Naive thymus-derived CD8-positive, alpha-beta T cell (primary cell): Measurements from ENCODE around the gene EIF5A2. TPM values are rescaled to one million over a fixed set of nuclear protein-coding genes. Genes with fewer than 3 reads are reported as not detected.
"Not testable (repeated sequence)": the region's sequence is repeated elsewhere in the genome, so short reads cannot be mapped to it uniquely, and the experiment has no call there.

Experiments
- ATAC-seq, 2 donors: fragments of 150-1000 bp; cut with Tn5 transposase in 1 of 2; sonication (Bioruptor Pico), chemical (Tn5 transposase) in 1 of 2; 1 replicate in 1 of 2; 2 replicates in 1 of 2; pipeline ENCODE4 v1.10.0; 2021; ENCODE audit warnings: mild to moderate bottlenecking in 2 of 2, moderate library complexity in 2 of 2
- POLR2A ChIA-PET: fragments of 350-600 bp; sonication (Branson Sonifier 250); formaldehyde crosslinking; loops from one replicate; lab custom pipeline; 2021; ENCODE audit warnings: antibody characterized with exemption; lab: Charles Lee
- DNase-seq, 10 donors: peaks; one replicate each; pipeline versions ENCODE4 v3.0.0 to v3.0.0-alpha.2; 2020 to 2022
- H3K27ac Mint-ChIP-seq, 10 donors: one replicate each; pipeline ENCODE4 v1.8.0; 2020 to 2022; ENCODE audit warnings: mild to moderate bottlenecking in 10 of 10, mixed read lengths in 10 of 10, moderate library complexity in 4 of 10, inconsistent platforms in 1 of 10
- H3K27me3 Mint-ChIP-seq, 5 donors: one replicate each; pipeline ENCODE4 v1.8.0; 2021 to 2022; ENCODE audit warnings: mixed read lengths in 5 of 5
- H3K36me3 Mint-ChIP-seq, 3 donors: one replicate each; pipeline ENCODE4 v1.8.0; 2020 to 2022; ENCODE audit warnings: mixed read lengths in 3 of 3, mild to moderate bottlenecking in 2 of 3, inconsistent platforms in 1 of 3
- H3K4me1 Mint-ChIP-seq, 4 donors: one replicate each; pipeline ENCODE4 v1.8.0; 2021 to 2022; ENCODE audit warnings: mixed read lengths in 4 of 4
- H3K4me3 Mint-ChIP-seq, 10 donors: one replicate each; pipeline ENCODE4 v1.8.0; 2020 to 2022; ENCODE audit warnings: mild to moderate bottlenecking in 10 of 10, mixed read lengths in 10 of 10, moderate library complexity in 6 of 10, inconsistent platforms in 1 of 10
- H3K9me3 Mint-ChIP-seq, 9 donors: one replicate each; pipeline ENCODE4 v1.8.0; 2020 to 2022; ENCODE audit warnings: mixed read lengths in 9 of 9, mild to moderate bottlenecking in 3 of 9, inconsistent platforms in 1 of 9, moderate library complexity in 1 of 9
- polyA plus RNA-seq, 3 donors: library from polyadenylated mRNA; unstranded; fragments of 300-500 nt; fragmentation: Illumina TruSeq; gene quantifications; one replicate each; pipeline ENCODE4 v1.2.3, GENCODE V29; 2021
- total RNA-seq, 8 experiments: library from RNA in 2 of 8; stranded (reverse) in 2 of 8; gene quantifications; one replicate each; pipeline ENCODE4 v1.2.3 and lab custom pipeline; 2021 to 2026

The EIF5A2 gene
- total and polyA plus RNA-seq, 5 experiments from 2014 or later, result 9.8 to 14.8 (median 11.6) TPM

DNA sequence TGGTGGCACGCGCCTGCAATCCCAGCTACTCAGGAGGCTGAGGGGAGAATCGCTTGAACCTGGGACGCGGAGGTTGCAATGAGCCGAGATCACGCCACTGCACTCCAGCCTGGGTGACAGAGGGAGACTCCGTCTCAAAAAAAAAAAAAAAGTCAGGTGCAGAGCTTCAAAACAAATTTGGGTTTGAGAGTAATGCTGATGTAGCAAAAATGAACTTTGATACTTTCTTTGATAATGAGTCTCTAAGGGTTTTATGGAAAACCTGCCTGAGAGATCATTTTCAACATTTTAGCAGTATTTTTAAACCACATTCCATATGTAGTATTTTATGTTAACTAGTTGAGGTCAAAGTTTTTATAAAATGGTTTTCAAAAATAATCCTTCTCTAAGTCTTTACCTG, 14.5 kb downstream of the EIF5A2 start:
- H3K27me3 Mint-ChIP-seq, result no peaks in the 10 kb centered on the region
- DNase-seq (no peak), ATAC-seq (no peak)
- POLR2A ChIA-PET, result no interaction called here
- peaks cover 0 to 12% (median 0%) of the 10 kb centered on the region in 9 donors for H3K9me3 Mint-ChIP-seq
- no peak overlapping the region for H3K4me3 Mint-ChIP-seq
- peaks cover 3 to 34% (median 31%) of the 10 kb centered on the region in 3 donors for H3K36me3 Mint-ChIP-seq
- no peak overlapping the region for H3K27ac Mint-ChIP-seq
- no peaks in the 10 kb centered on the region for H3K4me1 Mint-ChIP-seq

DNA sequence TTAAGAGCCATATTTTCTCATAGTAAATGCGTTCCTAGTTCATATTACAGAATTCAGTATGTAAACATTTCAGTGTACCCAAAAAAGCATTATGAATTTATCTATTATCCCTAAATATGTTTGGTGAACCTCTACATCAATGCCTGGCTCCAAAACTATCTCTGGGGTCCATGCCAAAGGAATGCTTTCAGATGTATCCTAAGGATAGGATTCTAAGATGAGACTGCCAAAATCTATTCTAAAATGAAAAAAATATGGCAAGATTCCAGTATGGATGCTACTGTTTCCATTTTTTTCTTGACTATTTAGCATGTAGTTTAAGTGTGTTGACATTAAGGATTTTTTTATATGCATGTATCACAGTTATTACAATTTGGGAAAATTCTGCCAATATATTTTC, 18.8 kb downstream of the EIF5A2 start:
- ATAC-seq, result no peak
- peaks cover 0 to 12% (median 0%) of the 10 kb centered on the region in 5 donors for H3K27me3 Mint-ChIP-seq
- peaks cover 0 to 2% (median 0%) of the 10 kb centered on the region in 9 donors for H3K9me3 Mint-ChIP-seq
- no peaks in the 10 kb centered on the region for H3K4me1 Mint-ChIP-seq
- POLR2A ChIA-PET, result no interaction called here
- H3K36me3 Mint-ChIP-seq, result peaks cover 7 to 20% (median 18%) of the 10 kb centered on the region in 3 donors
- H3K4me3 Mint-ChIP-seq, result no peak overlapping the region
- H3K27ac Mint-ChIP-seq, result no peak overlapping the region
- DNase-seq, result no peak

DNA sequence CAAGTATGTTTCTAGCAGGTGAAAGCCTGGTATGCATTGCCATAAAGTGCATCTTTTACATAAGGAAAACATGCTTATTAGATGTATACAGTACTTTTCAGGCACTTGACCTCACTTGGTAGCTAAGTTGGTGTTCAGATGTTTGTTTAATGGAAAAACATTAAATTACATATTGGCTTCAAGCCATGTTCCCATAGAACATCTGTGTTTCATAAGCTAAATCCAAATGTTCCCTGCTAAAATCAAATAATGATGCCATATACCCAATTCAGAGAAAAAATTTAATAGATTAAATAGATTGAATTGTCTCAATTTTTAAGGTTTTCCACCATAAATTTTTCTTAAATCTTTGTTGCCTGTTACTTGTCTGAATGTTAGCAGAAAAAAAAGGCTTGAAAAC, 19.3 kb downstream of the EIF5A2 start:
- Mint-ChIP-seq H3K9me3 (peaks cover 0 to 4% (median 0%) of the 10 kb centered on the region in 9 donors), H3K27ac (no peak overlapping the region), H3K4me3 (no peak overlapping the region), H3K27me3 (peaks cover 0 to 12% (median 2%) of the 10 kb centered on the region in 5 donors), H3K36me3 (peaks cover 7 to 18% (median 17%) of the 10 kb centered on the region in 3 donors), H3K4me1 (no peaks in the 10 kb centered on the region)
- ATAC-seq, result no peak
- no peak for DNase-seq
- POLR2A ChIA-PET, result no interaction called here

DNA sequence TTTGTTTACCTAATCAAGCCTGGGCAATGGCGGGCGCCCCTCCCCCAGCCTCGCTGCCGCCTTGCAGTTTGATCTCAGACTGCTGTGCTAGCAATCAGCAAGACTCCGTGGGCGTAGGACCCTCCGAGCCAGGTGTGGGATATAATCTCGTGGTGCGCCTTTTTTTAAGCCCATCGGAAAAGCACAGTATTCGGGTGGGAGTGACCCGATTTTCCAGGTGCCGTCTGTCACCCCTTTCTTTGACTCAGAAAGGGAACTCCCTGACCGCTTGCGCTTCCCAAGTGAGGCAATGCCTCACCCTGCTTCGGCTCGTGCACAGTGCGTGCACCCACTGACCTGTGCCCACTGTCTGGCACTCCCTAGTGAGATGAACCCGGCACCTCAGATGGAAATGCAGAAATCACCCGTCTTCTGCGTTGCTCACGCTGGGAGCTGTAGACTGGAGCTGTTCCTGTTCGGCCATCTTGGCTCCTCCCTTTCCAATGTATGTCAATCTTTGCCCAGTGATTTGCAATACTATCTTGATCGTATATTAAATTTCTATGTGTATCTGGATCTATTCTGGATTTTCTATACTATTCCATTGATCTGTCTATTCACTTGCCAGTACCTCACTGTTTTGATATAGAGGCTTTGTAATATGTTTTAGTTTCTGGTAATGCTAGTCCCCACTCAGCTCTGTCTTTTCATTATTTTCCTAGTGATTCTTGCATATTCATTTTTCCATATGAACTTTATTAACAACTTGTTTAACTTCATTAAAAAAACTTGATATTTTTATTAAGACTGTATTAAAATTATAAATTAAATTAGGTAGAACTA, 24.1 kb downstream of the EIF5A2 start:
- not testable (repeated sequence) for H3K9me3 Mint-ChIP-seq, ATAC-seq, H3K27ac Mint-ChIP-seq, H3K4me3 Mint-ChIP-seq, H3K4me1 Mint-ChIP-seq, DNase-seq, H3K36me3 Mint-ChIP-seq
- H3K27me3 Mint-ChIP-seq, result peaks cover 0 to 12% (median 2%) of the 10 kb centered on the region in 5 donors
- POLR2A ChIA-PET, result interaction anchor here (0.6 to 1.0 kb wide), 2 partner anchors 15 to 48 kb away, joined by 3 read pairs; partner anchors contain the start of gene RPL22L1

DNA sequence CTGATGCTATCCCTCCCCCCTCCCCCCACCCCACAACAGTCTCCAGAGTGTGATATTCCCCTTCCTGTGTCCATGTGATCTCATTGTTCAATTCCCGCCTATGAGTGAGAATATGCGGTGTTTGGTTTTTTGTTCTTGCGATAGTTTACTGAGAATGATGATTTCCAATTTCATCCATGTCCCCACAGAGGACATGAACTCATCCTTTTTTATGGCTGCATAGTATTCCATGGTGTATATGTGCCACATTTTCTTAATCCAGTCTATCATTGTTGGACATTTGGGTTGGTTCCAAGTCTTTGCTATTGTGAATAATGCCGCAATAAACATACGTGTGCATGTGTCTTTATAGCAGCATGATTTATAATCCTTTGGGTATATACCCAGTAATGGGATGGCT, 29.7 kb downstream of the EIF5A2 start:
- POLR2A ChIA-PET, H3K4me3 Mint-ChIP-seq, ATAC-seq, H3K27ac Mint-ChIP-seq, H3K27me3 Mint-ChIP-seq, H3K4me1 Mint-ChIP-seq, H3K36me3 Mint-ChIP-seq, H3K9me3 Mint-ChIP-seq, DNase-seq: not testable (repeated sequence)

DNA sequence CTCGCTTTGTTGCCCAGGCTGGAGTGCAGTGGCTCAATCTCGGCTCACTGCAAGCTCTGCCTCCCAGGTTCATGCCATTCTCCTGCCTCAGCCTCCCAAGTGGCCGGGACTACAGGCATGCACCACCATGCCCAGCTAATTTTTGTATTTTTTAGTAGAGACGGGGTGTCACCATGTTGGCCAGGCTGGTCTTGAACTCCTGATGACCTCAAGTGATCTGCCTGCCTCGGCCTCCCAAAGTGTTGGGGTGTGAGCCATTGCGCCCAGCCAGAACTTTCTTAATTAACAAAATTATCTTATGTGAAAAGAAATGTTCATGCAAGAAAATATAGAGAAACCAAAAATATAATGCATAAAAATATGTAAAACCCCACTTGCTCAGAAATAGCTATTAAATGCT, 31.1 kb downstream of the EIF5A2 start:
- DNase-seq, H3K27ac Mint-ChIP-seq, H3K4me1 Mint-ChIP-seq, ATAC-seq, H3K4me3 Mint-ChIP-seq, H3K27me3 Mint-ChIP-seq, H3K36me3 Mint-ChIP-seq, POLR2A ChIA-PET: not testable (repeated sequence)
- H3K9me3 Mint-ChIP-seq, result peaks cover 0 to 10% (median 2%) of the 10 kb centered on the region in 9 donors

DNA sequence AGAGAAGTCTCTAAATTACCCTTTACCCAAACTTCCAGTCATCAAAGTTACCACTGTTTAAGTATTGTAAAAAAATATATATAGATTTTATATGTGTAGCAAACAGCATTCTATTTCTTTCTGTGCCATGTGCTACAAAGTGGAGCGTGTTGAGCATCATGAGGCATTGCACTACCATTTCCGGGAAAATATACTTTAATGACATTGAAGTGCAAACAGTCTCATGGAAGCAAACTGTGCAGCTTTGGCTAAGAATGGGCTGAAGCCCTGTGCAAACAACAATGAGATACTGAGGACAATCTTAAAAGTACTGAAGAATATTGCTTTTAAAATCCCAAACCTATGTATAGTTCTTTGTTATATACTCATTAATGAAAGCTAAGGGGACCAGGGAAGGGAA, 31.9 kb downstream of the EIF5A2 start:
- H3K27me3 Mint-ChIP-seq, result no peaks in the 10 kb centered on the region
- POLR2A ChIA-PET, result no interaction called here
- no peak overlapping the region for H3K27ac Mint-ChIP-seq
- no peaks in the 10 kb centered on the region for H3K4me1 Mint-ChIP-seq
- DNase-seq (no peak), ATAC-seq (no peak)
- H3K36me3 Mint-ChIP-seq, result peaks cover 0 to 7% (median 3%) of the 10 kb centered on the region in 3 donors
- H3K9me3 Mint-ChIP-seq, result peaks cover 0 to 10% (median 2%) of the 10 kb centered on the region in 9 donors
- H3K4me3 Mint-ChIP-seq, result no peak overlapping the region

DNA sequence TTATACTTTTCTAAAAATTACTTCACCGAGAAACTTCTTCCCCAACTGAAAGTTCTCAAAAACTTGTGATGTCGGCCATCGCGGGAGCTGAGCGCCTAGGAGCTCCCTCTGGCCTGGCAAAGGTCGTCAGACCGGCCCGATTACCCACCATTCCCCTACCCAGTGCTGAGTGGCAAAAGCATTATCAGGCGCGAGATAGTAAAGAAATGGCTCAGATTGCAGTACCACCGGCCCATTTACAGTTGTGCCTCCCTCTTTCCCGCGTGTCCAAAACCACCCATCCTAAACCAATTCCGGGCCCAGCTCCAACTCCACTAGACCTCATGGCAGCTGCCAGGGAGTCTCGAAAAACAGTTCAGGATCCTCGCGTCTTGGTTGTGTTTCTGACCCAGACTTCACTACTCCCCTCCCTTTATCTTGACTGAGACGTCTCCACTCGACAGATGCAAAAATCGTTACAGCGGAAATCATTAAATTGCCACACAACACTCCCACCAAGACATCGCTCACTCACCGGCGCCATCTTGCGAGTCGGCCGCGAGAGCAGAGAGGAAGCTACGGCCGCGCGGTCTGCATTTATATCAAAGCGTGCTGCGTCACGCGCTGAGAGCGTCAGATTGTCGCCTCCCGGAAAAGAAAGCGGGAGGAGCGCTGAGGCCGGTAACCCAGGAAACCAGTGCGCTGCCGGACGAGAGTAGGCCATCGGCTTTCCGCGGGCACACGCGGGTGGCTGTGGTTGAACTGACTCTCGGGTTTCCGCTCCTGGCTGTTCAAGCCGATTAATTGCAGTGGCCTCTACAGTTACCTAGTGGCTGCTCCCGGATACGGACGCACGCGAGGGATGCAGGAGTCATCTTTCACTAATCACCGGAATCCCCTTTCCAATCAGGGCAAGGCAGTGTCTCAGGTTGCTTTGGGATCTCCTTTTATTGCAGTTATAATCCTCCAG, 38.5 kb downstream of the EIF5A2 start, which contains the start of gene RPL22L1:
RPL22L1 (minus strand) TSS at position 551 of the 949 bp plus-strand sequence; CDS start at position 523, 28 bp downstream.
- peaks cover 12 to 42% (median 36%) of the 10 kb centered on the region in 4 donors for H3K4me1 Mint-ChIP-seq
- ATAC-seq (peak; percentile 92), DNase-seq (peak; percentile 73 to 96 (median 91))
- peaks cover 0 to 10% (median 2%) of the 10 kb centered on the region in 9 donors for H3K9me3 Mint-ChIP-seq
- POLR2A ChIA-PET, result interaction anchor here (0.8 to 2.5 kb wide), 9 partner anchors 15 to 1105 kb away, joined by 3 to 28 read pairs (median 7); partner anchors contain the start of genes EIF5A2, PHC3, SKIL and TERC
- peak within 1 kb of the TSS; percentile 95 to 100 (median 98) for H3K27ac Mint-ChIP-seq
- peak within 1 kb of the TSS; percentile 90 to 99 (median 95) for H3K4me3 Mint-ChIP-seq
- H3K36me3 Mint-ChIP-seq, result peaks cover 21 to 27% (median 22%) of the 10 kb centered on the region in 3 donors
- H3K27me3 Mint-ChIP-seq, result no peaks in the 10 kb centered on the region

DNA sequence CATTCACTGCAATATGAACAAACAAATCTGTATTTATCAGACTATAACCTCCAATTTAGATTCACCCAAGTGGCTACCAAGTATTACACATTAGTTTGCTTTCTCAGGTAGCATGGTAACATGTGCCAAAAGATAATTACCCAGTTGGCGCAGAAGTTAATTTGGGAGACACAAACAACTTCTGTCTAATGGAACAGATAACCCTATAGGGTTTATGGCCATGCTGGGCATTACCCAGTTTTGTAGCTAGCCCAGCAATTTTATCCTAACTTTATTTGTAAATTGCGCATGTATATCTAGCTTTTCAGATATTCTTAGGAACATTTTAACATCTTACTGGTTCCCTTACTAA, 39.2 kb downstream of the EIF5A2 start:
- H3K27ac Mint-ChIP-seq, result peak overlapping the region; percentile 95 to 100 (median 98)
- H3K27me3 Mint-ChIP-seq, result no peaks in the 10 kb centered on the region
- POLR2A ChIA-PET, result interaction anchor here (0.8 to 2.5 kb wide), 7 partner anchors 16 to 1105 kb away, joined by 3 to 28 read pairs (median 7); partner anchors contain the start of genes EIF5A2, PHC3, SKIL and TERC
- peak overlapping the region; percentile 90 to 99 (median 95) for H3K4me3 Mint-ChIP-seq
- H3K9me3 Mint-ChIP-seq, result peaks cover 0 to 7% (median 2%) of the 10 kb centered on the region in 9 donors
- H3K36me3 Mint-ChIP-seq, result peaks cover 19 to 34% (median 19%) of the 10 kb centered on the region in 3 donors
- DNase-seq (peak in 1 of 10 donors; percentile 4), ATAC-seq (no peak)
- H3K4me1 Mint-ChIP-seq, result peaks cover 15 to 42% (median 36%) of the 10 kb centered on the region in 4 donors

DNA sequence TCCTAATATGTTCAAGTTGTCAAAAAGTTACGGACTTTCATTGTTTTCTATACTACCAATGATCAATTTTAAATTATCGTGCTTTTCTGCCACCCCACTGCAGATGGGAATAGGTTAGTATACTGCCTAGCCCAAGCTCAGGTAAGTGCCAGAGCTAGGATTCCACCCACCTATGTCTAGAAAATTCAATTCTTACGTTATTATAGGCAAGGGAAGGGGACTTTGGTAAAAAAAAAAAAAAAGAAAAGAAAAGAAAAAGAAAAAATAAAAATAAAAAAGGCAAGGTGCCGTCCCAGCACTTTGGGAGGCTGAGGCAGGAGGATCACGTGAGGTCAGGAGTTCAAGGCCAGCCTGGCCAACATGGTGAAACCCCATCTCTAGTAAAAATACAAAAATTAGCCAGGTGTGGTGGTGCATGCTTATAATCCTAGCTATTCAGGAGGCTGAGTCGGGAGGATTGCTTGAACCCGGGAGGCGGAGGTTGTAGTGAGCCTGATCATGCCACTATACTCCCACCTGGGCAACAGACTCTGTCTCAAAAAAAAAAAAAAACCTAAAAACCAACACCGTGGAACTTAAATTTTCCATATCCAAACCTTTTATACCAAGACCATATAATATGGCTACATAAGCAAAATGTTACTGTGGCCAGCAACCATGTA, 39.7 kb downstream of the EIF5A2 start:
- ATAC-seq, result no peak
- Mint-ChIP-seq H3K27ac (peak overlapping the region; percentile 95 to 100 (median 98)), H3K9me3 (peaks cover 0 to 2% (median 0%) of the 10 kb centered on the region in 9 donors), H3K4me3 (peak overlapping the region; percentile 90 to 99 (median 95)), H3K36me3 (peaks cover 15 to 34% (median 19%) of the 10 kb centered on the region in 3 donors), H3K27me3 (no peaks in the 10 kb centered on the region), H3K4me1 (peaks cover 15 to 42% (median 36%) of the 10 kb centered on the region in 4 donors)
- POLR2A ChIA-PET, result interaction anchor here (0.7 to 2.4 kb wide), 4 partner anchors 16 to 1488 kb away, joined by 3 to 16 read pairs (median 6); partner anchors contain the start of gene SKIL
- DNase-seq, result no peak

DNA sequence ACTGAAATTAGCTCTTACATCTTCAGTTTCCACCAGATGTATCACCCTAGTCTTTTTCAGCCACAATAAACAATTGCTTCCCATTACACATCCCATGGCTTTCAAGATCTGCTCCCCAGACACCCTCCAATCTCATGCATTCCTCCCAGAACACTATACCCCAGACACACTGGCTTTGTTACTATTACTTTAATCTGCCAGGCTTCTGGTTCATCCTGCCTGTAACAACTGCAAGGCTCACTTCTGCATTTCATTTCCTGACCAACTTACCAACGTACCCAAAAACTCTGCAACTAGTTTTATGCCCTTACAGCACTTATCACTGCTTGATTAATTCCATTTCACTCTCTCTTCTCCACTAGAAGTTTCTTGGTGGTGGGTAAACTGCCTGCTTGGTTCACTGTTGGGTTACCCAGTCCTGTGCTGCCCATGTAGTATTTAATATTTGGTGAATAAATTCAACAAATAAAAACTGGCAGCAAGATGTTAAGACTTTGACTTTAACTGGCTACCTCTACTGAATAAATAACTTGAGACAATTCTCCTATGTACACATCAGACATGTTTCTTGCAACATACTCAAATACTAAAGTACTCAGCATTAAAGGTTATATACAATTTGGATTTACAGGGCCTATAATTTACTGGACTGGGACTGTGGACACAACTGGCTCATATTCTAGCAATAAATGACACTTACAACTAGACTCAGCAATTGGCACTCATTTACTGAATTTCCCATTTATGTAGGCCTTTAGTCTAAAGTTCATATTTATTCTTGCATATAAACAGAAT, 41.1 kb downstream of the EIF5A2 start:
- Mint-ChIP-seq H3K4me1 (peaks cover 15 to 42% (median 36%) of the 10 kb centered on the region in 4 donors), H3K27ac (peak overlapping the region; percentile 29 to 88 (median 61)), H3K4me3 (peak overlapping the region in 9 of 10 donors; percentile 11 to 69 (median 35)), H3K27me3 (no peaks in the 10 kb centered on the region), H3K36me3 (peaks cover 15 to 34% (median 19%) of the 10 kb centered on the region in 3 donors), H3K9me3 (peaks cover 0 to 2% (median 0%) of the 10 kb centered on the region in 9 donors)
- POLR2A ChIA-PET, result no interaction called here
- DNase-seq, result no peak
- ATAC-seq, result no peak
